Panc1 (cell line): Measurements from ENCODE around the gene EHBP1.

Experiments used
- CTCF ChIP-seq: fragments of 450-650 bp; IDR thresholded peaks from 2 replicates; pipeline ENCODE4 v1.5.1; 2017; ENCODE audit warnings: mild to moderate bottlenecking
- TCF7L2 ChIP-seq: IDR thresholded peaks from 2 replicates; pipeline ENCODE4 v1.6.1; 2011; ENCODE audit warnings: mild to moderate bottlenecking, low read depth, low read length, inconsistent platforms

GRCh38 chr2:62868947-62869346 lies 163.4 kb downstream of the EHBP1 start:
- TF ChIP-seq CTCF (no peak), TCF7L2 (no peak)
